Body of pancreas (tissue), 4 donors: Measurements from ENCODE around the gene PGA5. TPM values are rescaled to one million over a fixed set of nuclear protein-coding genes. Genes with fewer than 3 reads are reported as not detected.

Source experiments
- ATAC-seq: fragments of 150-250 bp; one replicate; pipeline ENCODE4 v1.9.1; 2016
- DNase-seq, 4 donors: peaks; one replicate each; pipeline ENCODE4 v3.0.0-alpha.2; 2019
- H3K27ac ChIP-seq, 4 donors: fragments of 200-600 bp; sonication (generic); 1 replicate in 3 of 4; 2 replicates in 1 of 4; pipeline versions ENCODE4 v1.5.1 to v1.6.1; 2016 to 2019; ENCODE audit warnings: mild to moderate bottlenecking in 1 of 4, mixed read lengths in 1 of 4, moderate library complexity in 1 of 4
- H3K27me3 ChIP-seq, 2 donors: fragments of 200-600 bp; sonication (generic); one replicate each; pipeline ENCODE4 v1.6.0; 2016; ENCODE audit warnings: mild to moderate bottlenecking in 1 of 2
- H3K36me3 ChIP-seq, 2 donors: fragments of 200-600 bp; sonication (generic); replicated peaks in 1 of 2; 2 replicates each; pipeline ENCODE4 v1.5.1; 2016; ENCODE audit warnings: low read depth in 2 of 2; ENCODE audit not compliant: insufficient read depth in 1 of 2
- H3K4me1 ChIP-seq: fragments of 200-600 bp; sonication (generic); one replicate; pipeline ENCODE4 v1.6.0; 2016
- H3K4me3 ChIP-seq, 2 donors: fragments of 200-600 bp; sonication (generic); 1 replicate in 1 of 2; 2 replicates in 1 of 2; pipeline ENCODE4 v1.5.1; 2016 to 2019
- H3K9me3 ChIP-seq, 3 donors: fragments of 200-600 bp; sonication (generic); 1 replicate in 2 of 3; 2 replicates in 1 of 3; pipeline ENCODE4 v1.5.1; 2016
- CTCF ChIP-seq, 7 experiments: fragments of 450-650 bp in 4 of 7; fragments of 200-600 bp in 3 of 7; sonication (generic) in 3 of 7; IDR thresholded peaks; one replicate each; pipeline ENCODE4 v1.5.1; 2016 to 2019; ENCODE audit warnings: antibody characterized with exemption in 7 of 7
- POLR2A ChIP-seq, 3 donors: fragments of 450-650 bp; IDR thresholded peaks; one replicate each; pipeline ENCODE4 v1.6.1; 2016; ENCODE audit warnings: antibody characterized with exemption in 3 of 3, mild to moderate bottlenecking in 2 of 3
- WGBS, 2 donors: methylation state at CpG; one replicate each; pipeline ENCODE4 v1.1.5; 2017; 5-methylcytosine and 5-hydroxymethylcytosine counted together
- intact Hi-C: fragments of 100-400 bp; cut with DNase I; formaldehyde crosslinking; loops from one replicate; pipeline ENCODE4 v1.15.1; 2023
- total RNA-seq, 2 donors: library from RNA; depleted of rRNA; stranded (reverse); fragments of >200 nt; gene quantifications; one replicate each; pipeline ENCODE4 v1.1.0, GENCODE V29; 2016

PGA5 gene
- total RNA-seq, 2 donors from 2014 or later, result 10.9 TPM; not detected in 1

GRCh38 chr11:61287338-61287977, 46.5 kb downstream of the PGA5 start:
- 84 to 86% methylated on average over 14 of the region's 14 CpGs for WGBS, 2 donors
- DNase-seq, result no peak

GRCh38 chr11:61290905-61291690, 50.1 kb downstream of the PGA5 start:
- no peak for TF ChIP-seq POLR2A (IDR thresholded peaks at IDR 0.05)
- no peak for TF ChIP-seq CTCF (IDR thresholded peaks at IDR 0.05)
- Histone ChIP-seq H3K9me3 (no peaks in the 10 kb centered on the region), H3K4me1 (peaks cover 25% of the 10 kb centered on the region), H3K4me3 (no peak overlapping the region), H3K27me3 (peaks cover 0 to 5% of the 10 kb centered on the region in 2 donors), H3K27ac (no peak overlapping the region), H3K36me3 (no peaks in the 10 kb centered on the region)
- 78 to 82% methylated on average over 9 to 12 of the region's 12 CpGs for WGBS, 2 donors
- ATAC-seq (no peak), DNase-seq (no peak)
- intact Hi-C loops, result no loop called here

More at GRCh38 chr11:61287338-61287977, 46.5 kb downstream of the PGA5 start:
- TF ChIP-seq CTCF (IDR thresholded peaks at IDR 0.05) (no peak), POLR2A (IDR thresholded peaks at IDR 0.05) (no peak)
- no peaks in the 10 kb centered on the region for H3K9me3 ChIP-seq
- intact Hi-C loops, result no loop called here
- H3K4me1 ChIP-seq, result no peaks in the 10 kb centered on the region
- ATAC-seq, result no peak
- H3K4me3 ChIP-seq, result no peak overlapping the region
- no peaks in the 10 kb centered on the region for H3K36me3 ChIP-seq
- no peaks in the 10 kb centered on the region for H3K27me3 ChIP-seq
- no peak overlapping the region for H3K27ac ChIP-seq

- no peak for DNase-seq
- H3K4me1 ChIP-seq, result peaks cover 25% of the 10 kb centered on the region
- H3K36me3 ChIP-seq, result no peaks in the 10 kb centered on the region
- WGBS, 2 donors, result 81 to 86% methylated on average over 2 of the region's 2 CpGs
- no peaks in the 10 kb centered on the region for H3K9me3 ChIP-seq
- H3K27me3 ChIP-seq, result peaks cover 0 to 5% of the 10 kb centered on the region in 2 donors
- H3K27ac ChIP-seq, result no peak overlapping the region
- intact Hi-C loops, result no loop called here
- H3K4me3 ChIP-seq, result no peak overlapping the region
- no peak for TF ChIP-seq POLR2A (IDR thresholded peaks at IDR 0.05)
- TF ChIP-seq CTCF (IDR thresholded peaks at IDR 0.05), result no peak
- ATAC-seq, result no peak
These were observed 51.4 kb downstream of the PGA5 start for GRCh38 chr11:61292356-61292755.

GRCh38 chr11:61293867-61294716, 53.1 kb downstream of the PGA5 start:
- DNase-seq, result peak; percentile 33 to 63 (median 52)
- intact Hi-C loops, result no loop called here

More at GRCh38 chr11:61293867-61294716, 53.1 kb downstream of the PGA5 start:
- no peak for TF ChIP-seq CTCF (IDR thresholded peaks at IDR 0.05)
- TF ChIP-seq POLR2A (IDR thresholded peaks at IDR 0.05), result no peak
- Histone ChIP-seq H3K4me3 (no peak overlapping the region), H3K36me3 (no peaks in the 10 kb centered on the region), H3K27me3 (peaks cover 0 to 5% of the 10 kb centered on the region in 2 donors), H3K27ac (peak overlapping the region in 1 of 4 donors; percentile 17), H3K9me3 (no peaks in the 10 kb centered on the region), H3K4me1 (peaks cover 25% of the 10 kb centered on the region)
- ATAC-seq, result peak; percentile 47
- WGBS, 2 donors, result 3 to 4% methylated on average over 20 to 57 of the region's 60 CpGs
